HCT116 (cell line): Measurements from ENCODE around the gene ING4. TPM values are rescaled to one million over a fixed set of nuclear protein-coding genes. Genes with fewer than 3 reads are reported as not detected.

Experiments
- ATAC-seq: fragments of 200-7000 bp; cut with Tn5 transposase; 2 replicates; pipeline ENCODE4 v1.9.1; 2020; ENCODE audit warnings: mild to moderate bottlenecking, moderate library complexity
- BruUV-seq: library from RNA; stranded (reverse); fragments of 400-500 nt; replicated peaks from 2 replicates; lab custom pipeline; 2021; lab: Mats Ljungman, UMichigan
- CTCF ChIA-PET: fragments of 300-600 bp; sonication (Branson Sonifier 250); formaldehyde crosslinking; loops from one replicate; lab custom pipeline; 2021; ENCODE audit warnings: antibody characterized with exemption; lab: Charles Lee
- POLR2A ChIA-PET: fragments of 300-600, 350-600 bp; sonication (Branson Sonifier 250); formaldehyde crosslinking; loops from one replicate; lab custom pipeline; 2021; ENCODE audit warnings: antibody characterized with exemption; lab: Charles Lee
- RAD21 ChIA-PET, 2 experiments: fragments of 300-600 bp; sonication (Branson Sonifier 250); formaldehyde crosslinking; loops; one replicate each; lab custom pipeline; 2023; ENCODE audit warnings: low total read pairs in 2 of 2; ENCODE audit not compliant: uncharacterized antibody in 2 of 2, unreplicated experiment in 2 of 2, low non-redundant PET in 1 of 2; lab: Charles Lee
- DNase-seq: peaks from one replicate; pipeline ENCODE4 v3.0.0-alpha.2; 2010; ENCODE audit warnings: low read depth, low spot score
- H2AFZ ChIP-seq: fragments of 200-600 bp; shearing (Covaris generic), sonication (generic); 2 replicates; pipeline ENCODE4 v1.6.1; 2017; ENCODE audit warnings: low read depth, mixed run types, mixed read lengths, antibody characterized with exemption, low read length; ENCODE audit not compliant: poor library complexity, severe bottlenecking
- H3K27ac ChIP-seq: 2 replicates; pipeline ENCODE4 v1.5.1; 2012; ENCODE audit warnings: low read depth, low read length
- H3K27me3 ChIP-seq: fragments of 200-600 bp; sonication (generic); 2 replicates; pipeline ENCODE4 v1.6.1; 2016; ENCODE audit warnings: mixed run types, low read length, mixed read lengths; ENCODE audit not compliant: insufficient read depth
- H3K36me3 ChIP-seq, 2 experiments: fragments of 200-500 bp in 1 of 2; fragments of 200-600 bp in 1 of 2; sonication (Bioruptor generic) in 1 of 2; sonication (generic) in 1 of 2; 2 replicates each; pipeline versions ENCODE4 v1.5.1 to v1.6.1; 2014 to 2016; ENCODE audit warnings: low read length in 2 of 2, inconsistent platforms in 1 of 2, mixed read lengths in 1 of 2, mixed run types in 1 of 2; ENCODE audit not compliant: insufficient read depth in 2 of 2, control insufficient read depth in 1 of 2
- H3K4me1 ChIP-seq, 2 experiments: fragments of 200-600 bp in 1 of 2; sonication (generic) in 1 of 2; 2 replicates each; pipeline versions ENCODE4 v1.5.1 to v1.6.1; 2012 to 2017; ENCODE audit warnings: low read length in 2 of 2, inconsistent platforms in 1 of 2, mild to moderate bottlenecking in 1 of 2, mixed read lengths in 1 of 2, mixed run types in 1 of 2, moderate library complexity in 1 of 2; ENCODE audit not compliant: insufficient read depth in 2 of 2, control insufficient read depth in 1 of 2
- H3K4me2 ChIP-seq: fragments of 200-600 bp; sonication (generic); 2 replicates; pipeline ENCODE4 v1.6.1; 2017; ENCODE audit warnings: mixed run types, low read length, mixed read lengths
- H3K4me3 ChIP-seq, 2 experiments: fragments of 200-600 bp in 1 of 2; sonication (generic) in 1 of 2; replicated peaks in 1 of 2; 2 replicates each; pipeline ENCODE4 v1.5.1; 2011 to 2016; ENCODE audit warnings: low read length in 2 of 2, control low read depth in 1 of 2, low read depth in 1 of 2, mild to moderate bottlenecking in 1 of 2, mixed read lengths in 1 of 2, mixed run types in 1 of 2
- H3K79me2 ChIP-seq: fragments of 200-600 bp; sonication (generic); 2 replicates; pipeline ENCODE4 v1.6.1; 2017; ENCODE audit warnings: mild to moderate bottlenecking, mixed run types, low read length, moderate library complexity, mixed read lengths; ENCODE audit not compliant: insufficient read depth
- H3K9ac ChIP-seq: fragments of 200-600 bp; sonication (generic); 2 replicates; pipeline ENCODE4 v1.6.1; 2016; ENCODE audit warnings: low read length, mixed read lengths
- H3K9me2 ChIP-seq: fragments of 200-600 bp; sonication (generic), shearing (Covaris generic); 2 replicates; pipeline ENCODE4 v1.6.1; 2017; ENCODE audit warnings: mixed run types, mild to moderate bottlenecking, moderate library complexity; ENCODE audit not compliant: insufficient read depth
- H3K9me3 ChIP-seq, 2 experiments: fragments of 200-500 bp in 1 of 2; fragments of 200-600 bp in 1 of 2; sonication (Bioruptor generic) in 1 of 2; sonication (generic) in 1 of 2; 2 replicates each; pipeline ENCODE4 v1.6.1; 2014 to 2017; ENCODE audit warnings: low read length in 2 of 2, mixed read lengths in 2 of 2, inconsistent platforms in 1 of 2, low read depth in 1 of 2, mild to moderate bottlenecking in 1 of 2, mixed run types in 1 of 2, moderate library complexity in 1 of 2; ENCODE audit not compliant: control insufficient read depth in 1 of 2, insufficient read depth in 1 of 2
- H4K20me1 ChIP-seq: fragments of 200-600 bp; sonication (generic), shearing (Covaris generic); 2 replicates; pipeline ENCODE4 v1.6.1; 2017; ENCODE audit warnings: mixed run types, mild to moderate bottlenecking, moderate library complexity; ENCODE audit not compliant: insufficient read depth
- ATF3 ChIP-seq: IDR thresholded peaks from 2 replicates; pipeline ENCODE4 v1.6.1; 2012
- CTCF ChIP-seq, 3 experiments: fragments of 200-600 bp in 1 of 3; sonication (generic) in 1 of 3; IDR thresholded peaks in 2 of 3; conservative IDR thresholded peaks in 1 of 3; 2 replicates each; pipeline ENCODE4 v1.5.1; 2012 to 2017; ENCODE audit warnings: low read depth in 2 of 3, low read length in 2 of 3, antibody characterized with exemption in 1 of 3, borderline replicate concordance in 1 of 3, control low read depth in 1 of 3, mild to moderate bottlenecking in 1 of 3, mixed read lengths in 1 of 3, mixed run types in 1 of 3, moderate library complexity in 1 of 3; ENCODE audit not compliant: insufficient read depth in 1 of 3
- EGR1 ChIP-seq: IDR thresholded peaks from 2 replicates; pipeline ENCODE4 v1.6.1; 2012; ENCODE audit warnings: low read depth
- ELF1 ChIP-seq: IDR thresholded peaks from 2 replicates; pipeline ENCODE4 v1.6.1; 2012; ENCODE audit warnings: low read depth, borderline replicate concordance
- EZH2 ChIP-seq: fragments of 200-600 bp; sonication (generic); IDR thresholded peaks from 2 replicates; pipeline ENCODE4 v1.6.1; 2017; ENCODE audit warnings: antibody characterized with exemption, mixed run types
- FOSL1 ChIP-seq: IDR thresholded peaks from 2 replicates; pipeline ENCODE4 v1.6.1; 2012; ENCODE audit warnings: low read depth
- JUND ChIP-seq: IDR thresholded peaks from 2 replicates; pipeline ENCODE4 v1.6.1; 2012
- MAX ChIP-seq: IDR thresholded peaks from 2 replicates; pipeline ENCODE4 v1.6.1; 2012
- POLR2A ChIP-seq: IDR thresholded peaks from 2 replicates; pipeline ENCODE4 v1.7.0; 2011; ENCODE audit warnings: borderline replicate concordance; ENCODE audit not compliant: insufficient read depth, insufficient read length; ENCODE audit errors: extremely low read depth
- POLR2AphosphoS5 ChIP-seq: IDR thresholded peaks from 2 replicates; pipeline ENCODE4 v1.6.1; 2011; ENCODE audit warnings: mild to moderate bottlenecking, low read depth, low read length, moderate library complexity
- TCF7L2 ChIP-seq: IDR thresholded peaks from 2 replicates; pipeline ENCODE4 v1.7.0; 2011; ENCODE audit warnings: borderline replicate concordance, inconsistent platforms; ENCODE audit not compliant: insufficient read depth, insufficient read length; ENCODE audit errors: extremely low read depth
- ZBTB33 ChIP-seq: IDR thresholded peaks from 2 replicates; pipeline ENCODE4 v1.6.1; 2011; ENCODE audit warnings: mild to moderate bottlenecking, low read length, moderate library complexity; ENCODE audit not compliant: insufficient replicate concordance; ENCODE audit errors: extremely low read depth
- ZNF274 ChIP-seq: fragments of 200-500 bp; sonication (Bioruptor generic); IDR thresholded peaks from 2 replicates; pipeline ENCODE4 v1.6.1; 2014; ENCODE audit warnings: mild to moderate bottlenecking, low read depth, low read length, inconsistent platforms
- intact Hi-C: fragments of 100-400 bp; cut with micrococcal nuclease; formaldehyde crosslinking; loops from 2 replicates; pipeline ENCODE4 v1.10.0; 2022
- total RNA-seq: library from RNA; stranded (reverse); gene quantifications from one replicate; pipeline ENCODE4 v1.2.1, GENCODE V29; 2021; ENCODE audit not compliant: unreplicated experiment

ING4 gene
- total RNA-seq, 1 experiment from 2014 or later = 17.9 TPM

GRCh38 chr12:6692888-6693287, 30.0 kb upstream of the ING4 start (continued):
- no peak for TF ChIP-seq TCF7L2
- TF ChIP-seq ZBTB33 = no peak
- TF ChIP-seq FOSL1 = no peak
- TF ChIP-seq JUND = no peak
- TF ChIP-seq EZH2 = no peak
- no peak for TF ChIP-seq CTCF (IDR thresholded peaks at IDR 0.05 in 2 of 3, conservative IDR thresholded peaks at IDR 0.05 in 1 of 3; ENCODE audit: borderline replicate concordance in 1 of 3, insufficient read depth in 1 of 3, low read depth in 2 of 3, low read length in 2 of 3)
- TF ChIP-seq MAX = no peak
- no peak for TF ChIP-seq EGR1
- no peak for TF ChIP-seq ZNF274

- no peaks in the 10 kb centered on the region for H4K20me1 ChIP-seq
- H3K27me3 ChIP-seq = no peaks in the 10 kb centered on the region
- RAD21 ChIA-PET = no interaction called here
- peaks cover 9 to 21% of the 10 kb centered on the region in 2 experiments for H3K4me1 ChIP-seq
- TF ChIP-seq POLR2A (no peak), ELF1 (no peak), ATF3 (no peak), POLR2AphosphoS5 (no peak)
- TF ChIP-seq, all 23 proteins: peak for 0
- CTCF ChIA-PET = no interaction called here
- H3K9ac ChIP-seq = no peak overlapping the region
- no peak overlapping the region for H3K4me3 ChIP-seq
- peaks cover 42% of the 10 kb centered on the region for H3K79me2 ChIP-seq
- H2AFZ ChIP-seq = no peak overlapping the region
- intact Hi-C loops = no loop called here
- no peaks in the 10 kb centered on the region for H3K9me2 ChIP-seq
- POLR2A ChIA-PET = no interaction called here
- no peak for DNase-seq
- H3K9me3 ChIP-seq = no peaks in the 10 kb centered on the region
- no peak overlapping the region for H3K4me2 ChIP-seq
- H3K27ac ChIP-seq = no peak overlapping the region
- BruUV-seq = no TSS peak
- H3K36me3 ChIP-seq = no peaks in the 10 kb centered on the region; a peak in 1 of 4 replicates
- ATAC-seq = no peak
Measured at GRCh38 chr12:6691473-6691872, 28.6 kb upstream of the ING4 start.
